Tibial artery (tissue), 4 donors: ENCODE results near the gene SHH.

Source experiments
- DNase-seq, 2 donors: peaks; one replicate each; pipeline ENCODE4 v3.0.0-alpha.2; 2019
- H3K27ac ChIP-seq, 2 donors: fragments of 200-600 bp; sonication (generic) in 1 of 2; 1 replicate in 1 of 2; 2 replicates in 1 of 2; pipeline ENCODE4 v1.5.1; 2018 to 2019; ENCODE audit warnings: mild to moderate bottlenecking in 1 of 2
- H3K27me3 ChIP-seq, 2 donors: fragments of 200-600 bp; sonication (generic) in 1 of 2; one replicate each; pipeline versions ENCODE4 v1.5.1 to v1.6.0; 2016 to 2019
- H3K36me3 ChIP-seq, 3 donors: fragments of 200-600 bp; sonication (generic) in 2 of 3; one replicate each; pipeline ENCODE4 v1.5.1; 2016 to 2019; ENCODE audit warnings: mild to moderate bottlenecking in 2 of 3
- H3K4me1 ChIP-seq, 4 donors: fragments of 200-600 bp; sonication (generic) in 2 of 4; 1 replicate in 3 of 4; 2 replicates in 1 of 4; pipeline ENCODE4 v1.5.1; 2016 to 2019
- H3K4me3 ChIP-seq, 2 donors: fragments of 200-600 bp; sonication (generic) in 1 of 2; 1 replicate in 1 of 2; 2 replicates in 1 of 2; pipeline ENCODE4 v1.5.1; 2018 to 2019; ENCODE audit warnings: mild to moderate bottlenecking in 2 of 2
- H3K9me3 ChIP-seq, 3 donors: fragments of 200-600 bp; sonication (generic) in 1 of 3; one replicate each; pipeline ENCODE4 v1.5.1; 2016 to 2019
- intact Hi-C: fragments of 100-400 bp; cut with DNase I; formaldehyde crosslinking; loops from one replicate; pipeline ENCODE4 v1.15.0; 2023; ENCODE audit warnings: low total_unique reads
- TF ChIP-seq, protein P1 (sequence below), 2 experiments: fragments of 200-600 bp in 1 of 2; fragments of 450-650 bp in 1 of 2; IDR thresholded peaks; one replicate each; pipeline ENCODE4 v1.5.1; 2017 to 2019; ENCODE audit warnings: antibody characterized with exemption in 2 of 2, mild to moderate bottlenecking in 1 of 2, moderate library complexity in 1 of 2

Gene SHH

DNA sequence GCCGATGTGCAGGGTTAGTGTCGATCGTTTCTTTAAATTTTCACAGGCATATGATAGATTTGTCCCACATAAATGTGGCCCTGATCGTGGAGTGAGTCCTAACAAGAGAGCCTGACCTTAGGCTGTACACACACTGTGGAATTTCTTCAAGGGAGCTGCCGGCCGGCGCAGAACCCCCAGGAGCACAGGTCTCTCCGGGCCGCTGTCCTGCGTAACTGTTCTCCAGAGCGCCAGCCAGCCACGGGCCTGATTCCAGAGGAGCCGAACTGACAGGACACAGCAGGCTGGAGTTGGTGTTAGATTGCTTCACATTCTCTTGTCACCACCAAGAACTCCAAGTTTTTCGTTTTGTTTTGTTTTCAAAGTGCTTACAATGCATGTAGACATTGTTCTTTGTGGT lies 37.3 kb downstream of the SHH start:
- H3K36me3 ChIP-seq, result peaks cover 66 to 90% (median 82%) of the 10 kb centered on the region in 3 donors
- no peaks in the 10 kb centered on the region for H3K9me3 ChIP-seq
- TF ChIP-seq, protein P1, sequence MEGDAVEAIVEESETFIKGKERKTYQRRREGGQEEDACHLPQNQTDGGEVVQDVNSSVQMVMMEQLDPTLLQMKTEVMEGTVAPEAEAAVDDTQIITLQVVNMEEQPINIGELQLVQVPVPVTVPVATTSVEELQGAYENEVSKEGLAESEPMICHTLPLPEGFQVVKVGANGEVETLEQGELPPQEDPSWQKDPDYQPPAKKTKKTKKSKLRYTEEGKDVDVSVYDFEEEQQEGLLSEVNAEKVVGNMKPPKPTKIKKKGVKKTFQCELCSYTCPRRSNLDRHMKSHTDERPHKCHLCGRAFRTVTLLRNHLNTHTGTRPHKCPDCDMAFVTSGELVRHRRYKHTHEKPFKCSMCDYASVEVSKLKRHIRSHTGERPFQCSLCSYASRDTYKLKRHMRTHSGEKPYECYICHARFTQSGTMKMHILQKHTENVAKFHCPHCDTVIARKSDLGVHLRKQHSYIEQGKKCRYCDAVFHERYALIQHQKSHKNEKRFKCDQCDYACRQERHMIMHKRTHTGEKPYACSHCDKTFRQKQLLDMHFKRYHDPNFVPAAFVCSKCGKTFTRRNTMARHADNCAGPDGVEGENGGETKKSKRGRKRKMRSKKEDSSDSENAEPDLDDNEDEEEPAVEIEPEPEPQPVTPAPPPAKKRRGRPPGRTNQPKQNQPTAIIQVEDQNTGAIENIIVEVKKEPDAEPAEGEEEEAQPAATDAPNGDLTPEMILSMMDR (IDR thresholded peaks at IDR 0.05), result no peak
- H3K27me3 ChIP-seq, result no peaks in the 10 kb centered on the region
- H3K27ac ChIP-seq, result no peak overlapping the region
- no peak overlapping the region for H3K4me3 ChIP-seq
- no peaks in the 10 kb centered on the region for H3K4me1 ChIP-seq
- DNase-seq, result no peak
- intact Hi-C loops, result no loop called here

DNA sequence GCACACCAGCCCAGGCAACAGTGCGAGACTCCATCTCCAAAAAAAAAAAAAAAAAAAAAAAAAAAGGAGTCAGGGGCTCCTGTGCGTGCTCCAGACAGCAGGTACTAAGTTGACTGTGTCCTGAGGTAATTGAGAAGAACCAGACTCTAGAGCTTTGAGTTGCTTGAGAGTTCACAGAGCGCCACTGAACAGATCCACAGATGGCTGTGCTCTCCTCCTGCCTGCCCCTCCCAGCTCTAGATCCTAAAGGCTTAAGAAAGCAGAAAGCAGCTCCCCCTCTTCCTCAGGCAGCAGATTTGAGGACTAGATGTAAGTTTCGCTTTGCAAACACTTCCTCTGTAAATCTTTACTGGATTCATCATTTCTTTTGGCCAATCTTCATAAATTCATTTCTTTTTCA lies 38.7 kb downstream of the SHH start:
- H3K27ac ChIP-seq, result no peak overlapping the region
- no peak overlapping the region for H3K4me3 ChIP-seq
- DNase-seq, result no peak
- intact Hi-C loops, result no loop called here
- H3K36me3 ChIP-seq, result peaks cover 70 to 95% (median 89%) of the 10 kb centered on the region in 3 donors
- no peaks in the 10 kb centered on the region for H3K9me3 ChIP-seq
- TF ChIP-seq, protein P1 (IDR thresholded peaks at IDR 0.05), result no peak
- no peaks in the 10 kb centered on the region for H3K27me3 ChIP-seq
- H3K4me1 ChIP-seq, result no peaks in the 10 kb centered on the region

- DNase-seq, result no peak
- intact Hi-C loops, result no loop called here
- H3K27ac ChIP-seq, result no peak overlapping the region
- H3K36me3 ChIP-seq, result peaks cover 65 to 93% (median 89%) of the 10 kb centered on the region in 3 donors
- no peaks in the 10 kb centered on the region for H3K4me1 ChIP-seq
- H3K27me3 ChIP-seq, result no peaks in the 10 kb centered on the region
- H3K9me3 ChIP-seq, result no peaks in the 10 kb centered on the region
- no peak overlapping the region for H3K4me3 ChIP-seq
- TF ChIP-seq, protein P1 (IDR thresholded peaks at IDR 0.05), result no peak
Observed at GRCh38 chr7:155770241-155770640, 42.0 kb downstream of the SHH start.

DNA sequence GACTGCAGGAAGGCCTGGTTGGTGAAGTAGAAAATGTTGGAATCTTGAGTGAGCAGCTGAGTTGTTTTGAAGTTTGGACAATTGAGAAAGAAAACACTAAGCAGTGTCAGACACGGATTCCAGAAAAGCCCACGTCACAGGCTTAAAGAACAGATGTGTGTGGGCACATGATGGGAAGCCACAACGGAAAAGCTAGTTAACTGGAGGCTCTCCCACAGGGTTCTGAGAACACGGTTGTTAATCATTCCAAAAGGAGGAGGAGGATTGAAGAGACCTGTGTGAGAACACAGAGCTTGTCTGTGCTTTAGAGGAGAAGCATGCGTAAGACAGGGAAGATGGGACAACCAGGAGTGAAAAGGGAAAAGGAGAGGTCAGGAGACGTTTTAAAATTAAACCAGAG lies 42.6 kb downstream of the SHH start:
- no peak for DNase-seq
- Histone ChIP-seq H3K4me3 (no peak overlapping the region), H3K9me3 (no peaks in the 10 kb centered on the region), H3K27me3 (no peaks in the 10 kb centered on the region), H3K4me1 (no peaks in the 10 kb centered on the region), H3K36me3 (peaks cover 62 to 93% (median 89%) of the 10 kb centered on the region in 3 donors), H3K27ac (no peak overlapping the region)
- TF ChIP-seq, protein P1 (IDR thresholded peaks at IDR 0.05), result no peak
- intact Hi-C loops, result loop anchor here (5.0 kb wide), 1 partner anchor 177 kb away; no protein-coding TSS in a partner anchor

- intact Hi-C loops, result loop anchor here (5.0 kb wide), 1 partner anchor 175 kb away; no protein-coding TSS in a partner anchor
- no peaks in the 10 kb centered on the region for H3K27me3 ChIP-seq
- H3K9me3 ChIP-seq, result no peaks in the 10 kb centered on the region
- no peak overlapping the region for H3K4me3 ChIP-seq
- no peaks in the 10 kb centered on the region for H3K4me1 ChIP-seq
- TF ChIP-seq, protein P1 (IDR thresholded peaks at IDR 0.05), result no peak
- no peak for DNase-seq
- H3K27ac ChIP-seq, result no peak overlapping the region
- H3K36me3 ChIP-seq, result peaks cover 58 to 84% (median 76%) of the 10 kb centered on the region in 3 donors
Observed at GRCh38 chr7:155766966-155767916, 45.0 kb downstream of the SHH start.
